H9 (cell line): ENCODE results near the gene NAALADL1. TPM values are rescaled to one million over a fixed set of nuclear protein-coding genes. Genes with fewer than 3 reads are reported as not detected.

ENCODE experiments used
- DNase-seq: peaks from one replicate; pipeline ENCODE4 v3.0.0-alpha.2; 2017
- H2AFZ ChIP-seq: one replicate; pipeline ENCODE4 v1.6.1; 2013; ENCODE audit warnings: mild to moderate bottlenecking, low read length, control low read depth, moderate library complexity
- H2AK5ac ChIP-seq: 2 replicates; pipeline ENCODE4 v1.6.1; 2013; ENCODE audit warnings: low read length, control low read depth, mixed read lengths; ENCODE audit not compliant: insufficient read length
- H2BK120ac ChIP-seq: one replicate; pipeline ENCODE4 v1.6.1; 2013; ENCODE audit warnings: low read depth, mild to moderate bottlenecking, low read length, control low read depth, inconsistent platforms; ENCODE audit not compliant: poor library complexity, severe bottlenecking
- H2BK12ac ChIP-seq: 2 replicates; pipeline ENCODE4 v1.6.1; 2013; ENCODE audit warnings: low read length, control low read depth, mixed read lengths, low read depth; ENCODE audit not compliant: insufficient read length
- H2BK15ac ChIP-seq: 2 replicates; pipeline ENCODE4 v1.6.1; 2013; ENCODE audit warnings: low read depth, low read length, control low read depth
- H2BK20ac ChIP-seq: one replicate; pipeline ENCODE4 v1.6.1; 2013; ENCODE audit warnings: low read depth, mild to moderate bottlenecking, low read length, control low read depth, inconsistent platforms; ENCODE audit not compliant: poor library complexity, severe bottlenecking
- H2BK5ac ChIP-seq: 2 replicates; pipeline ENCODE4 v1.6.1; 2013; ENCODE audit warnings: low read length, control low read depth, mixed read lengths; ENCODE audit not compliant: insufficient read length
- H3K14ac ChIP-seq: 2 replicates; pipeline ENCODE4 v1.6.1; 2013; ENCODE audit warnings: low read length, control low read depth; ENCODE audit not compliant: insufficient read depth
- H3K18ac ChIP-seq: 2 replicates; pipeline ENCODE4 v1.6.1; 2013; ENCODE audit warnings: low read depth, mild to moderate bottlenecking, mixed read lengths, low read length, control low read depth; ENCODE audit not compliant: insufficient read length
- H3K23ac ChIP-seq: 2 replicates; pipeline ENCODE4 v1.6.1; 2013; ENCODE audit warnings: low read length, control low read depth, mixed read lengths, low read depth; ENCODE audit not compliant: insufficient read length
- H3K23me2 ChIP-seq: 2 replicates; pipeline ENCODE4 v1.6.1; 2013; ENCODE audit warnings: low read depth, mild to moderate bottlenecking, mixed read lengths, low read length, control low read depth; ENCODE audit not compliant: insufficient read length, poor library complexity, severe bottlenecking
- H3K27ac ChIP-seq: 2 replicates; pipeline ENCODE4 v1.5.1; 2013; ENCODE audit warnings: low read length, control low read depth, mixed read lengths, low read depth; ENCODE audit not compliant: insufficient read length
- H3K27me3 ChIP-seq: 2 replicates; pipeline ENCODE4 v1.6.1; 2013; ENCODE audit warnings: low read length, control low read depth, inconsistent platforms; ENCODE audit not compliant: insufficient read depth
- H3K4ac ChIP-seq: 2 replicates; pipeline ENCODE4 v1.6.1; 2013; ENCODE audit warnings: low read depth, mild to moderate bottlenecking, control low read depth, inconsistent platforms, low read length, moderate library complexity
- H3K4me1 ChIP-seq: 2 replicates; pipeline ENCODE4 v1.6.1; 2013; ENCODE audit warnings: low read length, control low read depth, inconsistent platforms; ENCODE audit not compliant: insufficient read depth
- H3K4me2 ChIP-seq: 2 replicates; pipeline ENCODE4 v1.6.1; 2013; ENCODE audit warnings: low read length, control low read depth, mixed read lengths; ENCODE audit not compliant: insufficient read length, insufficient read depth
- H3K56ac ChIP-seq: 2 replicates; pipeline ENCODE4 v1.6.1; 2013; ENCODE audit warnings: low read depth, mild to moderate bottlenecking, mixed read lengths, low read length, control low read depth; ENCODE audit not compliant: insufficient read length
- H3K79me1 ChIP-seq: 2 replicates; pipeline ENCODE4 v1.6.1; 2013; ENCODE audit warnings: low read depth, mild to moderate bottlenecking, moderate library complexity, low read length, control low read depth, inconsistent platforms; ENCODE audit not compliant: insufficient read depth, poor library complexity, severe bottlenecking
- H3K79me2 ChIP-seq: 2 replicates; pipeline ENCODE4 v1.6.1; 2013; ENCODE audit warnings: low read length, control low read depth, inconsistent platforms; ENCODE audit not compliant: insufficient read depth
- H3K9ac ChIP-seq: 2 replicates; pipeline ENCODE4 v1.6.1; 2013; ENCODE audit warnings: low read length, control low read depth, mixed read lengths; ENCODE audit not compliant: insufficient read length; ENCODE audit errors: extremely low read depth
- H3K9me3 ChIP-seq: one replicate; pipeline ENCODE4 v1.6.1; 2013; ENCODE audit warnings: low read depth, low read length, inconsistent platforms; ENCODE audit not compliant: control insufficient read depth
- H3T11ph ChIP-seq: one replicate; pipeline ENCODE4 v1.6.1; 2013; ENCODE audit warnings: mild to moderate bottlenecking, low read length, control low read depth, inconsistent platforms
- H4K20me1 ChIP-seq: one replicate; pipeline ENCODE4 v1.6.1; 2013; ENCODE audit not compliant: control insufficient read depth, insufficient read length, insufficient read depth
- H4K5ac ChIP-seq: 2 replicates; pipeline ENCODE4 v1.6.1; 2013; ENCODE audit warnings: low read depth, mild to moderate bottlenecking, mixed read lengths, low read length, control low read depth; ENCODE audit not compliant: insufficient read length
- H4K8ac ChIP-seq: replicated peaks from 2 replicates; pipeline ENCODE4 v1.6.1; 2013; ENCODE audit warnings: low read length, control low read depth, mixed read lengths, low read depth; ENCODE audit not compliant: insufficient read length
- H4K91ac ChIP-seq: 2 replicates; pipeline ENCODE4 v1.6.1; 2013; ENCODE audit warnings: low read depth, mild to moderate bottlenecking, moderate library complexity, mixed read lengths, low read length, control low read depth; ENCODE audit not compliant: insufficient read length
- H3K27ac Mint-ChIP-seq, 3 experiments: 2 replicates in 2 of 3; 3 replicates in 1 of 3; pipeline ENCODE4 v1.8.0; 2020 to 2021; ENCODE audit warnings: mixed read lengths in 3 of 3, mild to moderate bottlenecking in 1 of 3, moderate library complexity in 1 of 3
- H3K27me3 Mint-ChIP-seq: 2 replicates; pipeline ENCODE4 v1.8.0; 2021; ENCODE audit warnings: low read depth, mild to moderate bottlenecking, moderate library complexity, mixed read lengths
- H3K36me3 Mint-ChIP-seq, 3 experiments: 2 replicates in 2 of 3; 3 replicates in 1 of 3; pipeline ENCODE4 v1.8.0; 2020 to 2021; ENCODE audit warnings: low read depth in 3 of 3, mixed read lengths in 3 of 3; ENCODE audit not compliant: insufficient read depth in 1 of 3
- H3K4me1 Mint-ChIP-seq, 2 experiments: 2 replicates each; pipeline ENCODE4 v1.8.0; 2020; ENCODE audit warnings: mixed read lengths in 2 of 2
- H3K4me3 Mint-ChIP-seq, 2 experiments: 2 replicates in 1 of 2; 3 replicates in 1 of 2; pipeline ENCODE4 v1.8.0; 2020 to 2021; ENCODE audit warnings: mild to moderate bottlenecking in 2 of 2, mixed read lengths in 2 of 2, moderate library complexity in 1 of 2
- H3K9me3 Mint-ChIP-seq, 2 experiments: 2 replicates in 1 of 2; 3 replicates in 1 of 2; pipeline ENCODE4 v1.8.0; 2020; ENCODE audit warnings: mild to moderate bottlenecking in 2 of 2, mixed read lengths in 2 of 2, moderate library complexity in 1 of 2
- WGBS: extraction: QIAGEN DNeasy Blood & Tissue Kit; methylation state at CpG from one replicate; pipeline ENCODE4 v1.1.7; 2013; ENCODE audit warnings: missing lambda C conversion rate, low lambda C conversion rate, mixed read lengths; ENCODE audit not compliant: insufficient read length; ENCODE audit errors: extremely low coverage; 5-methylcytosine and 5-hydroxymethylcytosine counted together
- total RNA-seq: library from RNA; stranded (reverse); gene quantifications from 2 replicates; pipeline ENCODE4 v1.2.1, GENCODE V29; 2021
- TF ChIP-seq, protein P1 (sequence below): fragments of 200-600 bp; sonication (generic); conservative IDR thresholded peaks from 3 replicates; pipeline ENCODE4 v1.8.0; 2021; ENCODE audit warnings: antibody characterized with exemption, mild to moderate bottlenecking

Gene NAALADL1
- total RNA-seq, 1 experiment from 2014 or later = 1.0 TPM

DNA sequence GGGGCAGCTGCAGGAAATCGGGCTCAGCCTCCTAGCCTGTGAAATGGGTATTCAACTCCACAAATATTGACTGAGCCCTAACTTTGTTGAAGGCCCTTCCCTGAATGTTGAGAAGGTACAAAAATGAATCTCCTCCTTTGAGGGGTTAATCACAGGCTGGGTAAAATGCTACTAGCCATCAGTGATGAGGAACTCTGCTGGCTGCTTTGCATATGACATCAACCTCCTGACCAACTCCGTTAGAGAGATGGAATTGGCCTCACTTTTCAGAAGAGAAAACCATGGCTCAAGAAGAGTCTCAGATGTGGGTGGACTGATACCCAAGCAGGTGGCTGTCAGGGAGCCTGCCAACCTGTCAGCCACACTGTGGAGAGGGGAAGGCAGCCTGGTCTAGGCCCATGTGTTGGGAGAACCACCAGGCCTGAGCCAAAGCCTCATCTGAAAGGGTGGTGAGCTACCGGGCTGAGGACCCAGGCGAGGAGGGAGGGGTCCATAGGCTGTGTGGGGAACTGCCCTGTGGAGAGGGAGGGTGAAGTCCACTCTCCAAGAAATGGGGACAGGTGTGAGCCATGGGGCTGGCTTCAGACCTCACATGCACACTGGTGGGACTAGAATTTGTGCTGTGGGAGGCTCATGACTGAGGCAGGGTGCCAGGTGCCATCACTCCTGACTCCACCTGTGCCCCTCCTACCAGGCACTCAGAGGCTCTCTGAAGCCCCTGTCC lies 13.7 kb upstream of the NAALADL1 start:
- Histone ChIP-seq H2BK120ac (no peak overlapping the region), H4K91ac (no peak overlapping the region), H3T11ph (no peak overlapping the region), H3K23me2 (no peaks in the 10 kb centered on the region), H2BK12ac (no peak overlapping the region), H4K5ac (peak overlapping the region; percentile 42), H3K4me1 (peaks cover 2% of the 10 kb centered on the region; the same call in 1 of the 2 replicates), H4K20me1 (no peaks in the 10 kb centered on the region), H3K79me2 (no peaks in the 10 kb centered on the region), H3K27ac (no peak overlapping the region), H3K4me2 (no peak overlapping the region), H2BK5ac (no peak overlapping the region), H3K9ac (no peak overlapping the region), H2AK5ac (no peak overlapping the region), H3K9me3 (no peaks in the 10 kb centered on the region), H2BK15ac (no peak overlapping the region), H2BK20ac (no peak overlapping the region), H3K14ac (no peak overlapping the region), H3K23ac (no peak overlapping the region), H3K79me1 (no peaks in the 10 kb centered on the region), H3K18ac (no peak overlapping the region), H3K27me3 (no peaks in the 10 kb centered on the region), H4K8ac (no peak overlapping the region), H2AFZ (no peak overlapping the region), H3K4ac (no peak overlapping the region), H3K56ac (no peak overlapping the region)
- no peak for DNase-seq
- H3K36me3 Mint-ChIP-seq = peaks cover 8 to 18% (median 16%) of the 10 kb centered on the region in 3 experiments
- no CpG with 5 or more reads among the region's 4 CpGs for WGBS
- TF ChIP-seq, protein P1, sequence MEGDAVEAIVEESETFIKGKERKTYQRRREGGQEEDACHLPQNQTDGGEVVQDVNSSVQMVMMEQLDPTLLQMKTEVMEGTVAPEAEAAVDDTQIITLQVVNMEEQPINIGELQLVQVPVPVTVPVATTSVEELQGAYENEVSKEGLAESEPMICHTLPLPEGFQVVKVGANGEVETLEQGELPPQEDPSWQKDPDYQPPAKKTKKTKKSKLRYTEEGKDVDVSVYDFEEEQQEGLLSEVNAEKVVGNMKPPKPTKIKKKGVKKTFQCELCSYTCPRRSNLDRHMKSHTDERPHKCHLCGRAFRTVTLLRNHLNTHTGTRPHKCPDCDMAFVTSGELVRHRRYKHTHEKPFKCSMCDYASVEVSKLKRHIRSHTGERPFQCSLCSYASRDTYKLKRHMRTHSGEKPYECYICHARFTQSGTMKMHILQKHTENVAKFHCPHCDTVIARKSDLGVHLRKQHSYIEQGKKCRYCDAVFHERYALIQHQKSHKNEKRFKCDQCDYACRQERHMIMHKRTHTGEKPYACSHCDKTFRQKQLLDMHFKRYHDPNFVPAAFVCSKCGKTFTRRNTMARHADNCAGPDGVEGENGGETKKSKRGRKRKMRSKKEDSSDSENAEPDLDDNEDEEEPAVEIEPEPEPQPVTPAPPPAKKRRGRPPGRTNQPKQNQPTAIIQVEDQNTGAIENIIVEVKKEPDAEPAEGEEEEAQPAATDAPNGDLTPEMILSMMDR = no peak
- no peaks in the 10 kb centered on the region for H3K27me3 Mint-ChIP-seq
- H3K9me3 Mint-ChIP-seq = no peaks in the 10 kb centered on the region
- H3K4me3 Mint-ChIP-seq = no peak overlapping the region
- H3K27ac Mint-ChIP-seq = peak overlapping the region in 1 of 3 experiments; percentile 15; a peak in 1 of 7 replicates
- peaks cover 8 to 13% of the 10 kb centered on the region in 2 experiments for H3K4me1 Mint-ChIP-seq
